CD4-positive, alpha-beta T cell treated with Interleukin-4 for 4 hours (primary cell): ENCODE data around the gene KIZ.

Experiments used
- DNase-seq: peaks from one replicate; pipeline ENCODE4 v3.0.0-alpha.2; 2020

The KIZ gene

DNA sequence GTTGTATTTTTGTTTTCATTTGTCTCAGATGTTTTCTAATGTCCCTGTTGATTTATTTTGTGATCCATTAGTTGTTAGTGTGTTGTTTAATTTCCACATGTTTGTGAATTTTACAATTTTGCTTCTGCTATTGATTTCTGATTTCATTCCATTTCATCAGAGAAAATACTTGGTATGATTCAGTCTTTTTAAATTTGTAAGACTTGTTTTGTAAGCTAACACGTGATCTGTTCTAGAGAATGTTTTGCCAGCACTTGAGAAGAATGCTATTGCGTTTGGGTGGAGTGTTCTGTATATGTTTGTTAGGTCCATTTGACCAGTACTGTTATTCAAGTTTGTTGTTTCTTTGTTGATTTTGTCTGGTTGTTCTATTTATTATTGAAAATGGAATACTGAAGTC is 53.9 kb downstream of the KIZ start:
- no peak for DNase-seq

DNA sequence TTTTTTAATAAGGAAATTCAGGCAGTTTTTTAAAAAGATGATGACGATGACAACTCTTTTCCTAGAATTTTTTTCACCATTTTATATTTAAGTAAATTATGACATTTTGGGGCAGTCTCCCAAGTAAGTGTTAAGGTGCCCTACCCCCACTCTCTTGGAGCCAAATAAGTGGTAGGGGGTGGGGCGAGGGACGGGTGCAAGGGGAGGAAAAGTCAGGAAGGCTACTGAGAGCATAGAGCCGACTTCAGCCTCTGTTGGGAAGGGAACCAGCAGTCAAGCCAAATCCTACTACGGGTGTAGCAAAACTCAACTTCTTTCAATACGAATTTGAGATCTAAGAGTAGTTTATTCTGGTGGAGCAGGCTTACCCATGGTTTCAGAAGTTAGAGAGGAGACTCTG is 54.4 kb downstream of the KIZ start:
- no peak for DNase-seq

DNA sequence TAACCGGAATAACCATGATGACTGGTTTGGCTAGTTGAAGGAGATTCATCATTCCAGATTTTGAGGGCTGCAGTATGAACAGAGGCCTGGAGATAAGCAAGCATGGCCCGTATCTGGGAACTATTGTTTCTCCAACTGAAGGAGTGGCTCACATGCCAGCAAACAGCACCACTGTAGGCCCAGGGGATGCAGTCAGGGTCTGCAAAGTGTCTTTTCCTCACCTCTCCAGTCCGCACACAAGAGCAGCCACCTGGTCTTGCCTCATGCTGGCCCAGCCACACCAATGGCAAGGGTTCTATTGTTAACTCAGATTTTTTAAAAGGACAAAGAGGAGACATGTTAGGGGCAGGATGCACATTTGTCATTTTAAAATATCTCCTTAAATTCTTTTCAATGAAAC is 55.1 kb downstream of the KIZ start:
- no peak for DNase-seq

DNA sequence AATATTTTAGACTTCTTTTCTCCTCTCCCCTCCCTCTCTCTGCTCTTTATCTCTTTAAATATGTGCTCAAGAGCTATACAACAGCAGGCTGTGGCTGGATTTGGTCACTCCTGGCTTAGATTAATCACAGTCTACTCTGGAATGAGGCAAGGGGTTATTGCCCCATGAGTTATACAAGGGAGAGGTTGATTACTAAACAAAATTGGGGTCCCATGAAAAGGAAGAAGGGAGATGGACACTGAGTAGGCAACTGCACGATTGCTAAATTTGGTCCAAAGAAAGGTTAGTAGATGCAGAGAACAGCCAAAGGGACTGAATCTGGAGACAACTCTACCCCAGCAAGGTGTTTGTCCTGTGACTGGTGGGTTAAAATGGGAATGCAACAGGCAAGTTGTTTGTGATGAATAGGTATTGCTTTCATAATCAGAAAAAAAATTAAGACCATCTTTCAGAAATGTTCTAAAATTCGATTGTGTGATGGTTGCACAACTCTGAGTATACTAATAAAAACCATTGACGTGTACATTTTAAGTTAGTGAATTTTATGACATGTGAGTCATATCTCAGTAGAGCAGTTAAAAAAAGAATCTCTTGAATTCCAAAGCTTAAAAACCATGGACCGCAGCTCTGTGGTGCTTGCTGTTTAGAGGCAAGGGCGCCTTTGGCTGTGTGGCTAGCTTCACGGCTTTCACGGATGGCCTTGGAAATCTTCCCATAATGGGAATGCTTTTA is 57.1 kb downstream of the KIZ start:
- no peak for DNase-seq

DNA sequence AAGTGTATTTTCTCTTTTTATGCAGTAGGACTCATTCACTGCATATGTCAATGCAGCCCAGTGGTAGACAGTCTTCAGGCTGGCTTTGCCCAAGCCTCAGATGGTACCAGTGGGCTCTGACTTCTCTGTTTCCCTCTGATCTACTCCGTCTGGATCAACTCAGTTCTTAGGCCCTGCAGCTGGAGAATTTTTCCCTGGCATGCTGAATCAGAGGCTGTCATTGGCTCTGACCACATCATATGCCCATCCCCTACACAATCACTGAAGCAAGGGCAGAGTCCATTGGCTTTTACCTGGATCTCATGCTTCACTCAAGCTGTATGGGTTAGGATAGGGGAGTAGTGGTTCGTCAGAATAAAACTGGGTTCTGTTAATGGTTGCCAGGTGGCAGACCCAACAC is 57.8 kb downstream of the KIZ start:
- DNase-seq = no peak

DNA sequence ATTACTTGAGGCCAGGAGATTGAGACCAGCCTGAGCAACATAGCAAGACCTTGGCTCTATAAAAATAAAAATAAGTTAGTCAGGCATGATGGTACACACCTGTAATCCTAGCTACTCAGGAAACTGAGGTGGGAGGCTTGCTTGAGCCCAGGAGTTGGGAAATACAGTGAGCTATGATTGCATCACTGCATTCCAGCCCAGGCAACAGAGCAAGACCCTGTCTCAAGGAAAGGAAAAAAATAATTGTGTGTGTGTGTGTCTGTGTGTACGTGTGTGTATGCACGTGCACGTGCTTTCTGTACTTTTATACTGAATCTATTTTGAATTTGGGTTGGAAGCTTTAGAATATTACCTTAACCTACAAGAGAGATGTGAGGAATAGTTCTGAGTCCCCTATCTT is 58.9 kb downstream of the KIZ start:
- no peak for DNase-seq

DNA sequence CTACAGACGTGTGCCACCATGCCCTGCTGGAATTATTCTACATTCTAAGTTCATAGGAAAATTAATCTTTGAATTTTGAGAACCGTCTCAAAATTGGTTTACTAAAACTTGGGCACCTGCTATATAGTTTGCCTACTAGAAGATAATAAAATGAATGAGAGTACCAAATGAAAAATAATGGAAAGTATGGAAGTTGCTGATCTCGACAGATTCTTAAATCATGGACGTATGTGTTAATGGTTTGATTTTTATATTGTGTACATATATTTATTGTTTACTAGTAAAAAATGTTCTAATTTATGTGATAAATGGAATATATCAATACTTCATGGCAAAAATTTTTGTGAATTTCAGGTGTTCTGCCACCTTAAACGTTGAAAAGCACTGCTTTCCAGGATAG is 60.0 kb downstream of the KIZ start:
- DNase-seq = no peak

DNA sequence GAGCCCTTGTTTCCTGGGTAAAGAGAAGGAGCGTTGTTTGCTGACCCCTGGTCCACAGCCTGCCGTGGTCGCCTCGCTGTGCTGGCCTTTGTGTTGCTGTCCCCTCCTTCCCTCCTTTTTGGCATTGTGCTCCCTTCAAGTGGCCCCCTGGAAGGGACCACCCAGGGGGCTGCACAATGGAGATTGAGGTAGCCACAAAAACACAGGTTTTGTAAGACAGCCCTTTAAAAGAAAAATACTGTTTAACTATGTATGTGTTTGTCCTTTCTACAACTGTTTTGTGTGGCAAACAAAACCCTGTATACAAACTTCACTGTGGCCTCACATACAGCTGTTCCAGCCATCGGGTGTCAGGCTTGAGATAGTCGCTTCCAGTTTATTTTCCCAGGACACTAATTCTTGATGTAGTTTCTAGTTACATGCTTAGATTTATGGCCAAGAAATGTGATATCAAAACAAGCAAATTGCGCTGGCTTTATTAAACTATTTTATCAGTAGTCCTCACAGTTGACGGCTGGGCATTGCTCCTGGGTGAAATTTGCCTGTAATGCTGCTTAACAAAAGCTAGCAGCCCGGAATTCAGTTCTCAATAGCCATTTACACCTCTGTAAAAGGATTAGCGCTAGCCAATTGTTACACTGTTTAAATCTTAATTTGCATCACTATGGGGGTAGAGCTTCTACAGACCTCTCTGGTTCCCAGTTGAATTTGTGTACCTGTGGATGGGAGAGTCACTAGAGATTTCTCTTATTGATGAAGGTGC is 64.1 kb downstream of the KIZ start:
- DNase-seq = no peak

DNA sequence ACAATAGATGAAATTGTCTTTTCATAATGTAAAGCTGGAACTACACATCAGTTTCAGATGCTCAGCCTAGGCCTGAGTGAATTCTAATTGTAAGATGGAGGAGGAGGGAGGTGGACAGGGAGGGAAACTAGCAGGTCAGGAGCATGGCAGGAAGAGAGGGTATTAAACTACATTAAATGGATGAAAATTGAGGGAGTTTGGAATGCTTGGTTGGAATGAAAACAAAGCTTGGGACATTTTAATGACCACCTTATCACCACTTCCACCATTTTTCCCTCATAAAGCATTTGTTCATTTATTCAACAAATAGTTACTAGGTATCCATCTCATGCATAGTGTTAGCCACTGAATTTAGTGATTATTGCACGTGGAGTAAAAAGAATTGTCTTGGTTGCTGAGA is 65.0 kb downstream of the KIZ start:
- no peak for DNase-seq

DNA sequence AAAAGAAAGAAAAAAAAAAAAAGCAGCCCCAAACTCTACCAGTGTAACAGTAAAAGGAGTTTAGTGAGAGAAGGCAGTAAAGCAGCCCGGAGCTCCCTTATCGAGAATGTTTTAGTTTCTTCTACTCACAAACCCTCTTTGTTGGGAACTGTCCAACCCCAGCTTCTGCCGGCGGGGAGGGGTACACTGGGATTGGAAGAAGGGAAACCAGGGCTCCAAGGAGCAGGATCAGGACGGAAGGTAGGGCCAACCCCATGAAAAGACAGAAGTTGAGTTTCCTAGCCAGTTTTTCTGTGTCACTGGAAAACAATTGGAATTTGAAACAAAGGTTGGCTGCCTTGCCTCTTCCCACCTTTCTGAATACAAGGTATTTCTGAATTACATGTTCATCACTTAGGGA is 66.0 kb downstream of the KIZ start:
- no peak for DNase-seq

DNA sequence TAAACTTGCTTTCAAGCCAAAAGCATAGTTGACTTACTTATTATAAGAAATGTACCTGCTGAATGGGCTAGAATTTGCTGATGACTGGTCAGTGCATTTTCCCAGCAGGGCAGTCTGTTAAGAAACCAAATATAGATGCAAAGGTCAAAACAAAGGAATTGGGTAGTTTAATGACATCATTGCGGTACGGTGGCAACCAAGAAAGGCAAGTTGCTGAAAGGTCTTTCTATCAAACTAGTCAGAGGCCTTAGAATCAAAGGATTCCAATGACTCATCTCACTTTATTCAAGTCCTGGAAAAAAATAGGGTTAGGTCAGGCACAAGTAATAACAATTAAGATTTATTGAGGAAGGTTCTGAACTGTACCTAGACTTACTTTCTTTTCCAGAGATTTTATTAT is 76.4 kb downstream of the KIZ start:
- no peak for DNase-seq

DNA sequence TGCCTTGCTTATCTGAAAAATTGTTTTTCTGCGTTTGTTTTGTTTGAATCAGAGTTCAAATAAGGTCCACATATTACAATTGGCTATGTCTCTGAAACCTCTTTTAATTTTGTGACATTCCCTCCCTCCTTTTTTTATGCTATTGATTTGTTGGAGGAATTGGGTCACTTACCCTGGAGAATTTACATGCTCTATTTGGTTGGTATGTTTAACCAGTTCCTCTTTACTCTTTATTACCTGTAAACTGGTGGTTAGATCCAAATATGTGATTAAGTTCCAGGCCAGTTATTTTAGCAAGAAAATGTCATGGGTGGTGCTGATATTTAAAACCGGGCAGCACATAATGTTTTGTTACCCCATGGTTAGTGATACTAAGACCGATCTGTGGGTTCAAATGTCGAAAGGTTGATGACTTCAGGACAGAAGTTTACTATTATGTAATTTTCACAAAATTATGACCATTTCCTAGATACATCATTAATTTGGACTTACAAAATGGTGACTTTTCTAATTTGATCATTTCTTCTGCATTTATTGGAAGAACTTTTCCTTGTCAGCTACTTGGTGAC is 77.3 kb downstream of the KIZ start:
- no peak for DNase-seq

DNA sequence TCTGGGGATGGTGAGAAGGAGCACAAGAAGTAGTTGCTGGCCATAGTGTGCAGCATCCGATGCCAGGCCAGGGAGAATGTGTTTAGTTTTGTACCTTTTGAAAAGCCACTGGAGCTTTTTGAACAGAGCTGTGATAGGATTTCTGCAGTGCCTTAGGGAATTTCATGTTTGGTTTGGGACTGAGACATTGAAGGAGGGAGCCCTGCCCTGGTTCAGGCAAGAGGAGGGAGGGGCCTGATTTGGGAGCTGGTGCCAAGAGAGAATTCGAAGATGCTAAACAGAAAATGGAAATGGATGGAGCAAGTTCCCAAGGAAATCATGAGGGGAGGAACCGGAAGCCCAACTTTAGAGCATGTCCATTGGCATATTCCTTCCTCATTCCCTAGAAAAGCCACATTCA is 80.7 kb downstream of the KIZ start:
- DNase-seq = no peak

DNA sequence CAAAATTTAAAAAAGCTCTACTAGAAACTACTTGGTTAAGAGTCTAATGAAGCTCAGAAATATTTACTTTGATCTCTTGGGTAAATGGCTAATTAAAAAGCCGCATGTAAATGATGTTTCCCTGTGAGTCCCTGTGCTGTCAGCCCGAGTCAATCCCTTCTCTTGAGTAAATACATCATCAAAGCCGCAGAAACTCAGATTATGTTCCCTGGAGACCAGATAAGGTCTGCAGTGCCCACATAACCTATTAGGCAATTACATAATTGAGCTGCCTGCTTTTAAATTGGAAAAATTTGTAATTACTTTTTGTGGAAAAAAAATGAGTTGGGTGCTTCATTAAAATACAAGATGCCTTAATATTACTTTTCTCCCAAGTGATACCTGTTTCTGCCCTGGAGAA is 83.1 kb downstream of the KIZ start:
- DNase-seq = no peak

DNA sequence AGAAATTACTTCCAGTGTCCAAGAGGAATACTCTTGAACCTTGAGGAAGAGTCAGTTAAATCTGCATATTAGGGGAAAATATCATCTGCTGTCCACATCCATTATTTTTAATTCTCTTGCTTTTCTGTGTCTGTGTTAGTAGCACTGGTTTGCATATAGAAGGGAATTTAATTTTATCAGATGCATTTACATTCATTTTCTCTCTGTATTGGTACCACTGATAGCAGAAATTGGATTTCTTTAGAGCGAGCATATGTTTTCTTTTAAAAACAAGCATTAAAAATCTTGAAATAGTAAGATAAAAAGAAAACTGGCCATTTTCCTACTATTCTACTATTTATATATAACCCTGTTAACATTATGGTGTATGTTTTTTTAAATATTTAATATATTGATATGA is 83.8 kb downstream of the KIZ start:
- no peak for DNase-seq

DNA sequence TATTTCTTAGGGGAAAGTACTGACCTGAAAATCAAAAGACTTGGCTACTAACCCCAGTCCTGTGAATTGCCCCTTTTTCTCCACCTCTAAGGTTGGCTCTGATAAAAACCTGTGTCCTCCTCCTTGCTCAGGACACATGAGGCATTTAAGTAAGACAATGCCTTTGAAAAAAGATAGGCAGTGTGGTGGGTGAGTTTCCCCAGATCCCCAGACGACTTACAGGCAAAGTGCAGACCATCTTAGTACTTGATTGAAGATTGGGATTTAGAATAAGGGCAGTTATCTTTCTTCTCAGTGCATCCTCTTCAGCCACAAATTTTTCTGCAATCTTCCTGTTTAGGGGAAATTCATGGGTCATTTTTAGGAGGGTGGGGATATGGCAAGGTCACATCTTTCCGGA is 87.8 kb downstream of the KIZ start:
- DNase-seq = no peak

DNA sequence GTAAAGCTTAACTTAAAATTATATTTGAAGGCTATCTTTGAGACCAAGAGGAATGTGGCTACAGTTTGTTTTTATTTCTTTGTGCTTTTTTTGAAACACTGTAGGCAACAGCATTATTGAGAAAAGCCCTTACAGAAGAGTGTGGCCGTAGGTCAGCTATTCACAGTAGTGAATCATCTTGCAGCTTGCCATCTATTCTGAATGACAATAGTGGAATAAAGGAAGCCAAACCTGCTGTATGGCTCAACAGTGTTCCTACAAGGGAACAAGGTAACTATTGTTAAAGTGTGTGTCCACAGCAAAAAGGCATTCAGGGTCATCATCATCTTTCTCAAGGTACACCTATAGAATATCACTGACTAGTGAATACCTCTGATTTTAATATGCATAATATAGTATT is 88.5 kb downstream of the KIZ start:
- no peak for DNase-seq

DNA sequence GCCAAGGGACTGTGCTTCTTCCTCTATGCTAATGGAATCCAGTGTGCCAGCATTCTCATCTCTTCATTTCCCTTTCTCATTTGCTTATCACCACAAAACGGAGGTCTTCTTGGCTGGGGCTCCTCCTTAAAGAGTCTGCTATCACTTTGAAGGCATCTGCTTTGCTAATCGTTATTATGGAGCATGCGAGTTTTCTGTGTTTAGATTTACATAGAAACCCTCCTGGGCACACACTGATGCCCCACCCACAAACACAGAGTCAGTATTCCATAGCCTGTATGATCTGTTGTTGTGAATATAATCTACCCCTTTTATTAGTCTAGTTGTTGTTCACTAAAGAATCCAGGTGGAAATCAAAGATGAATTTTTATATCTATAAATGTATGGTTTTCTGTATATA is 93.8 kb downstream of the KIZ start:
- no peak for DNase-seq

DNA sequence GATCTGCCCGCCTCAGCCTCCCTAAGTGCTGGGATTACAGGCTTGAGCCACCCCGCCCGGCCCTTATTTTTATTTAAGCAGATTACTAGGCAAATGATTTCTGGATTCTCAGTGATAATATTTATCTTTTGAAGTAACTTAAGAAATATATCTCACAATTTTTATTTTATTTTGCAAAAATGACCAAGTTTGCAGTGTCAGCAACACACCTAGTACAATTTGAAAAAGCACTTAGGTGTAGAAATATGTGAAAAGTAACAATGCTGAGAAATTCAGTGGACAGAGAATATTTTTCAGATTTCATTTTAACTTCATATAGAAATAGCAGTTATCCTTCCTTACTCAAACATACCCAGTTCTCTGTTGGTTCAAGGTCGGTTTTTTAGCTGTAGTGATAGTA is 98.3 kb downstream of the KIZ start:
- no peak for DNase-seq

DNA sequence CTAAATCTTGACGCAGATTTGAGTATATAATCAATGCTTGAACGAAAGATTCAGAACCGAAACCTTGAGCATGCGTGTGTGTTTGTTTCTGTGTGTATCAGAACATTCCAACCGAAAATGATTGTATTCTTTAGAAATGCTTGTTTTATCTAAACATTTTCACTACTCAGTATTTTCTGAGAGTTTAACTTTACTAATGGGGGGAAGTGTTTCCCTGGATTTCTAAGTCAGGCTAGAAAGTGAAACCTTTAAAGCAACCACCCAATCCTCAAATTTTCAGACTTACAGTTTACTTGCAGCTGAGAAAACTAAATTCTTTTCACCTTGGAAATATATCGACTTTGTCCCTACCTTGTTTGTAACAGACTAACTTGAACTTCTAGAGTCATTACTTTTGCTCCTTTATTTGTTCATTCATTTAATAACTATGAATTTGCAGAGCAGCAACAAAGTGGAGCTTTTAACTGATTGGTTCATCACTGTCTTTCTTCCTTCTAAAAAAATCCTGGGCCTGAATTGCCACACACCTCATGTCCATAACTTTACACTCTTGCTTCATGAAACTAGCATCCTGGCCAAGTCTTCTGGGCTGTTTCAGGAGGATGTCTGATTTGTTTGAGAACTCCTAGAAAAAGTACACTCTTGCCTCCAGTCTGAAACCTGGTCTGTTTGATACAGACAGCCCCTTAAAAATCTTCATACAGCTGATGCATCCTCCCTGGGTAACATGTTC is 99.5 kb downstream of the KIZ start:
- no peak for DNase-seq

DNA sequence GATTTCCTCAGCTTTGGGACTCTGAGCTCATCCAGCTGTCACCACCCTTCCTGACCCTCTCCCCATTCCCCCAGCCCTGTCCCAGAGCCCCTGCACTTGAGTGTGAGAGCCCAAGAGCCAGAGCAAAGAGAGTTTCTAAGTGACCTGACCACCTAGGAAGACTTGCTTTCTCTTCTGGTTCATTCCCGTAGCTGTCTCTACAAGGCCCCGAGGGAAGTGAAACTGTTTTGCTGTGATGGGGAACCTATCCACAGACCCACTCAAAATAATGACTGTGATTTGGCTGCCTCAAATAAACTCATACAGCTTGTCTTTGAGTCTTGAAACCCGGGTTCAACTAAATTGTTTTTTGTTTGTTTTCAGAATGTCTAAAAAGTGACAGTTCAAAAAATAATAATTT is 102.6 kb downstream of the KIZ start:
- no peak for DNase-seq

DNA sequence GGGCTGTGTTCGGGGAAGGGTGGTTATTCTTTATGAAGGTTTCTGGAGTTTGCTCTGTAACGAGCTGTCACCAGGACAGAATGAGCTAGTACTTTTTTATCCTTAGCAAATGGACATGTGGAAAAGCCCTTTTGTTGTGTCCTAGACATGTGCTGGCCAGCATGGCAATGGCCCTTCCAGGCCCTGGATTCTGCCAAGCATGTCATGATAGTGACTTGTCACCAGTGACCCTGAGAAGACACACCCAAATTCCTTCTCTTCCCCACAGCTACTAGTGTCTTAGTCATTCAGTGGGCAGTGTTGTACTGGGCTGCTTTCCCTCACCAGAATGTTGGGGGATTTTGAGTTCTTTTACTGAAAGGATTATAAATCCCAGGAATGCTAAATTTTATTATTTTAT is 103.3 kb downstream of the KIZ start:
- no peak for DNase-seq

DNA sequence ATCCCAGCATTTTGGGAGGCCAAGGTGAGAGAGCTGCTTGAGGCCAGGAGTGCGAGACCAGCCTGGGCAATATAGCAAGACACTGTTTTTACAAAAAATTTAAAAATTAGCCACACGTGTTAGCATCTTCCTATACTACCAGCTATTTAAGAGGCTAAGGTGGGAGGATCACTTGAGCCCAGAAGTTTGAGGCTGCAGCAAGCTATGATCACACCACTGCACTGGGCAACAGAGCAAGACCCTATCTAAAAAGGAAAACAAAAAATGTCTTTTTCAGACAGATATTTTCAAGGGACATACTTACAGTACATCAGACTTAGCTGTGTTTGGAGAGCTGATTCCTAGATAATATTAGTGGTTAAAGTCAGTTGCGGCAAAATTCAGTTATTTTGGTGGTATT is 104.3 kb downstream of the KIZ start:
- no peak for DNase-seq

DNA sequence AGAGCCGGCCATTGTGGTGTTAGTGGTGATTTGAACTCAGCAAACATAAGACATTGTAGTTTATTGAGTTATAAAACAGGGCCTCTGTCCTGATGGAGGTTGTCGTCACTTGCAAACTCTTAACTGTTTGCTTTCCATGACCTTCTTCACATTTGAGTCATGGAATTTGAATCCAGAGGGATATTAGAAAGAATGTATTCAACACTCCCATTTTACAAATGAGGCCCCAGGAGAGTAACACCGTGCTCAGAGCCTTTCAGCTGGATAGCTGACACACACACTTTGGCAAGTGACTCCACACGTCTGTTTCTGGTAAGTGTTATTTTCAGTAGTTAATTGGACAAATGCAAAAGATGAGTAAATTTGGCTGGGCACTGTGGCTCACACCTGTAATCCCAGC is 104.8 kb downstream of the KIZ start:
- no peak for DNase-seq
